Stomach (tissue), 4 donors: ENCODE measurements around the gene TRAM2.

ENCODE experiments used
- POLR2A ChIP-seq, 4 donors: fragments of 450-650 bp; IDR thresholded peaks; one replicate each; pipeline ENCODE4 v1.6.1; 2016; ENCODE audit warnings: antibody characterized with exemption in 4 of 4, control low read depth in 2 of 4, mild to moderate bottlenecking in 1 of 4, moderate library complexity in 1 of 4
- POLR2AphosphoS5 ChIP-seq, 3 donors: sonication (generic); formaldehyde crosslinking; IDR thresholded peaks; one replicate each; pipeline ENCODE4 v1.6.1; 2016; ENCODE audit warnings: antibody characterized with exemption in 3 of 3
- TF ChIP-seq, protein P1 (sequence below), 7 experiments: fragments of 450-650 bp in 4 of 7; fragments of 200-600 bp in 3 of 7; sonication (generic) in 3 of 7; IDR thresholded peaks; one replicate each; pipeline ENCODE4 v1.5.1; 2016 to 2019; ENCODE audit warnings: antibody characterized with exemption in 7 of 7, control low read depth in 2 of 7, mild to moderate bottlenecking in 1 of 7

DNA sequence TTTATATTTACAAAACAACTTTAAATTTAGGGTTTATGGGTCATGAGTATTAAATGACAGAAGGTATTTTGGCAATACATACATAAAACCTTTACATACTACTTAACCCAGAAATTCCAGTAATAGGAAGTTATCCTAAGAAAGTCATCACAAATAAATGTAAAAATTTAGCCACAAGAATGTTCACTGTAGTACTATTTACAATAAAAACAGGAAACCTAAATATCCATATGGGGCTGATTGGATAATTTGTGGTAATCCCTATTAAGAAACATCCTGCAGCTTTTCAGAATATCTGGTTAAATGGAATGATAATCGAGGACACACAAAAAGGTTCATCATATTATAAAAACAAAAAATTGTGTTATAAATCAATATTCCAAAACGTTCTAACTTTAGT is 44.4 kb downstream of the TRAM2 start:
- TF ChIP-seq, protein P1, sequence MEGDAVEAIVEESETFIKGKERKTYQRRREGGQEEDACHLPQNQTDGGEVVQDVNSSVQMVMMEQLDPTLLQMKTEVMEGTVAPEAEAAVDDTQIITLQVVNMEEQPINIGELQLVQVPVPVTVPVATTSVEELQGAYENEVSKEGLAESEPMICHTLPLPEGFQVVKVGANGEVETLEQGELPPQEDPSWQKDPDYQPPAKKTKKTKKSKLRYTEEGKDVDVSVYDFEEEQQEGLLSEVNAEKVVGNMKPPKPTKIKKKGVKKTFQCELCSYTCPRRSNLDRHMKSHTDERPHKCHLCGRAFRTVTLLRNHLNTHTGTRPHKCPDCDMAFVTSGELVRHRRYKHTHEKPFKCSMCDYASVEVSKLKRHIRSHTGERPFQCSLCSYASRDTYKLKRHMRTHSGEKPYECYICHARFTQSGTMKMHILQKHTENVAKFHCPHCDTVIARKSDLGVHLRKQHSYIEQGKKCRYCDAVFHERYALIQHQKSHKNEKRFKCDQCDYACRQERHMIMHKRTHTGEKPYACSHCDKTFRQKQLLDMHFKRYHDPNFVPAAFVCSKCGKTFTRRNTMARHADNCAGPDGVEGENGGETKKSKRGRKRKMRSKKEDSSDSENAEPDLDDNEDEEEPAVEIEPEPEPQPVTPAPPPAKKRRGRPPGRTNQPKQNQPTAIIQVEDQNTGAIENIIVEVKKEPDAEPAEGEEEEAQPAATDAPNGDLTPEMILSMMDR (IDR thresholded peaks at IDR 0.05), result no peak
- no peak for TF ChIP-seq POLR2AphosphoS5 (IDR thresholded peaks at IDR 0.05)
- no peak for TF ChIP-seq POLR2A (IDR thresholded peaks at IDR 0.05)
